Measurements from ENCODE around the gene PRKCA.

GRCh38 chr17:66290101-66290722 is 12.2 kb upstream of the PRKCA start:
- TF ChIP-seq GATA3 (IDR thresholded peaks at IDR 0.05; ENCODE audit: low read depth, low read length) (no peak), GATA2 (IDR thresholded peaks at IDR 0.05; ENCODE audit: low read depth, low read length) (no peak)

Measured in SH-SY5Y (cell line).